HG02970 (cell line): ENCODE results near the gene RAD50.
"Not testable (repeated sequence)": the region's sequence is repeated elsewhere in the genome, so short reads cannot be mapped to it uniquely, and the experiment has no call there.

Experiments used
- ATAC-seq: cut with Tn5 transposase; IDR thresholded peaks from one replicate; pipeline ENCODE4 v1.9.1; 2021; ENCODE audit warnings: mild to moderate bottlenecking, moderate library complexity, moderate number of reproducible peaks; ENCODE audit not compliant: unreplicated experiment, low FRiP score

The RAD50 gene

GRCh38 chr5:132556153-132556762 is 519 bp upstream of the RAD50 start:
- ATAC-seq: no peak

- no peak for ATAC-seq
Observed at GRCh38 chr5:132557478-132558172, 848 bp downstream of the RAD50 start.

DNA sequence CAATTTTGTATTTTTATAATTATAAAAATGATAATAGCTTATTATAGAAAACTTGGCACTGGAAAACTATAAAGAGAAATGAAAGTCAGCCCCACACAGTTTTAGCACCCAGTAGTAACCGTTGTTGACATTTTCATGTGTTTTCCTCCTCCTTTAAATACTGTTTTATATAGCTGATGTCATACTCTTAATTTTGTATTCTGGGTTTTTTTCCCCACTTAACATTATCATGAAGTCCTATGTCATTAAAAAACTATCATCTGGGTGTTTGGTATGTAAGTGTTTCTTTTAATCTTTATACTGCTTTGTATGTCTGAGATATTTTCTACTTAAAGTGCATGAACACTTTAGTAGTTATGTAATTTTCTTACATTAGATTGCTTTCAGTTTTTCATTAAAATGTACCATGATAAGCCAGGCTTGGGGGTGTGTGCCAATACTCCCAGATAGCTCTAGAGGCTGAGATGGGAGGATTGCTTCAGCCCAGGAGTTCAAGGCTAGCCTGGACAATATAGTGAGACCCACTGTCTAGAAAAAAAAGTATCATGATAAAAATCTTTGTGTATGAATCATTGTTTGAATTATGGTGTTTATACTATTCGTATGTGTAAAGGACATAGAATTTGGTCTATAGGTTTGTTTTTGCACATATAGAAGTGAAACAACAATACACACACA is 2.7 kb downstream of the RAD50 start:
- ATAC-seq: no peak

DNA sequence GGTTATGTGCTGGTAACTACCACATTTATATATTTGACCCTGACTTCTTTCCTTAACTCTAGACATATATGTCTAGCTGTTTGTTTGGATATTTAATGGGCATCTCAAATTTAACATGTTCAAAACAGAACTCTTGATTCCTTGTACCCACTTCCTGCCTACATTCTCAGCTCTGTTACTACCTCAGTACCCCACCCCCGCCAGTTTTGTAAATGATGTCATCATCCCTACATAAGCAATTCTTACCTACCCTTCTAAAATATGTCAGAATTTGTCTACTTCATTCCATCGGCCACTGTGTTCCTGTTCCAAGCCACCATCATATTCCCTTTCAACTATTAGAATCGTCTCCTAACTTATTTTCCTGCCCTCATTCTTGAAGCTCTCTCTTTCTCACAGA is 4.8 kb downstream of the RAD50 start:
- ATAC-seq: no peak

DNA sequence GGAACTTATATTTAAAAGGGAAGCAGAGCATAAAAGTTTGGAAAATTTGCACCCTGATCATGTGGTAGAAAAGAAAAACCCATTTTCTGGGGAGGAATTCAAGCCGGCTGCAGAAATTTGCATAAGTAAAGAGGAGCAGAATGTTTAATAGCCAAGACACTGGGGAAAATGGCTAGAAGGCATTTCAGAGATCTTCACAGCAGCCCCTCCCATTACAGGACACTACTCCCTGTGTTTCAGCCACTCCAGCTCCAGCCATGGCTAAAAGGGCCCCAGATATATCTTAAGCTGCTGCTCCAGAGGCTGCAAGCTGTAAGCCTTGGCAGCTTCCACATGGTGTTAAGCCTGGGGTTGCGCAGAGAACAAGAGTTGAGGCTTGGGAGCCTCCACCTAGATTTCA is 7.8 kb downstream of the RAD50 start:
- ATAC-seq: not testable (repeated sequence)

DNA sequence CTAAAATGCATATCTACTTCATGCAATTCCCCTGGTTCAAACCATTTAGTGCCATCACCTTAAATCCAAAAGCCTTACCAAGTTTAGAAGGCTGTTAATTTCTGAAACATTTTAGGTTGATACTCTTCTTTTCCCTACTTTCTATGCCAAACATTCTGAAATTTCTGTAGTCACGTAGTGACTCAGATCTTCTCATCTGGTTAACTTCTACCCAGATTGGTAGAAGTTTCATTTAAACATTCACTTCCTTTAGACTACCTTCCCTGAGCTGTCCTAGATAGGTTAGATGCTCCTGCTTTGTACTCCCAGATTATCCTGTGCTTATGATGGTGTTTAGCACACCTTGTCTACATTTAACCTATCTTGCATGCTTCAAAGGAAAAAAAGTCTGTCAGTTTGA is 9.9 kb downstream of the RAD50 start:
- ATAC-seq: no peak

- ATAC-seq: no peak
Observed at GRCh38 chr5:132576123-132576522, 19.3 kb downstream of the RAD50 start.

- not testable (repeated sequence) for ATAC-seq
Observed at GRCh38 chr5:132584560-132584959, 27.8 kb downstream of the RAD50 start.

DNA sequence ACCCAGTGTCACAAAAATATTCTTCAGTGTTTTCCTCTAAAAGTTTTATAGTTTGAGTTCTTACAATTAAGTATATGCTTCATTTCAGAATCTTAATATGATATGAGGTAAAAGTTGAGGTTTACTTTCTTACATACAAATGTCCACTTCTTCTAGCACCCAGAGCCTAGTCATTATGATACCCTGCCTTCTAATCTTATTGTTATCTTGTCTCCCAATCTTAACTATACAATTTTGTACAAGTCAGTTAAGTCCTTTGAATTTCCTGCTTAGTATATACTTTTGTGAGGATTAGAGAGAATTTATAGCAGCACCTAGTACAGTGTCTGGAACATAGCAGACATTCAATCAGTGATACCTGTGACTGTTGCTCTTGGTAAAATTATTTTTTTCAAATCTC is 29.3 kb downstream of the RAD50 start:
- no peak for ATAC-seq

- ATAC-seq: no peak
Observed at GRCh38 chr5:132589467-132589866, 32.7 kb downstream of the RAD50 start.

DNA sequence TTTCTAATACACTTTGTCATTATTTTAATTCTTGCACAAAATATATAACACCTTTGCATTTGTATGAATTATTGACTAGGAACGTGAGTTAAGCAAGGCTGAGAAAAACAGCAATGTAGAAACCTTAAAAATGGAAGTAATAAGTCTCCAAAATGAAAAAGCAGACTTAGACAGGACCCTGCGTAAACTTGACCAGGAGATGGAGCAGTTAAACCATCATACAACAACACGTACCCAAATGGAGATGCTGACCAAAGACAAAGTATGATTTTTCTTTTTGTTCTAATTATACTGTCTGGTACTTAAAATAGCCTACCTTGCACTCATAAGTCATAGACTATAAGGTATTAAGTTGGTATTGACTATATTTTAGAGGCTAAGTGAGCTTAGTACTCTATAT is 34.4 kb downstream of the RAD50 start:
- no peak for ATAC-seq

GRCh38 chr5:132592521-132592920 is 35.7 kb downstream of the RAD50 start:
- no peak for ATAC-seq

GRCh38 chr5:132594170-132594569 is 37.4 kb downstream of the RAD50 start:
- ATAC-seq: no peak

GRCh38 chr5:132595624-132596023 is 38.8 kb downstream of the RAD50 start:
- no peak for ATAC-seq

DNA sequence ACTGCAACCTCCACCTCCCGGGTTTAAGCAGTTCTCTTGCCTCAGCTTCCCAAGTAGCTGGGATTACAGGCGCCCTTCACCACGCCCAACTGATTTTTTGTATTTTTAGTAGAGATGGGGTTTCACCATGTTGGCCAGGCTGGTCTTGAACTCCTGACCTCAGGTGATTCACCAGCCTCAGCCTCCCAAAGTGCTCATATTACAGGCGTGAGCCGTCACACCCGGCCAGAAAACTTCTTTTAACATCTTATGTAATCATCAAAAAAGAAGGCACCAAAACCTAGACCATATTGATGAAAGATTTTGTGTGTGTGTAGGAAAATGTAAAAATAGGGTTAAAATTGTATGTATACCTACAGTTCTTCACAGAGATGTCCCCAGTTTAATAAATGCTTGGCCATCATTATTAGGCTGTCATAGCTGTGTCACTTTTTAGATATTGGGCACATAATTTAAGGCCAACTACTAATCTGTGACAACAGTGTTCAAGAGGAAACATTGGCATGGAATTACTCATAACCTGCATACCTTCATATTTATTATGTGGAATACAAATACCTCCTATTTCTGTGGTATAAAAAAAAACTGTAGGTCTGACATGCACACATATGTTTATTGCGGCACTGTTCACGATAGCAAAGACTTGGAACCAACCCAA is 44.4 kb downstream of the RAD50 start:
- no peak for ATAC-seq

DNA sequence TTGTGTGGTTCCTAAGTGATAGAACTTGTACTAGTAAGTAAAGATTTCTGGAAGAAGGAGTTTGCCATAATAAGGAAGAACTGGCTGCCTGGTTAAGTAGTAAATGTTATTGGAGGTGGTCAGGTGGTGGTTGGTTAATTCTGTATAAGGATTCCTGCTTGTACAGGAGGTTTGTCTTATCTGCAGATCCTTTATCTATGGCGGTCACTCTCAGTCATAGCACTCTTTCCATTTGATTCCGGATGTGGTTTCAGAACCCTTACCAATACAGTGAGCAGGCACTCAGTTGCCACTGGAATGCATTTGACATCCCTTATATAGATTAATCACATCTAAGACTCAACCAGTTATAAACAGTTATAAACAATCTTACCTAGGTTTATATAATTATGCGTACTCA is 50.3 kb downstream of the RAD50 start:
- no peak for ATAC-seq

DNA sequence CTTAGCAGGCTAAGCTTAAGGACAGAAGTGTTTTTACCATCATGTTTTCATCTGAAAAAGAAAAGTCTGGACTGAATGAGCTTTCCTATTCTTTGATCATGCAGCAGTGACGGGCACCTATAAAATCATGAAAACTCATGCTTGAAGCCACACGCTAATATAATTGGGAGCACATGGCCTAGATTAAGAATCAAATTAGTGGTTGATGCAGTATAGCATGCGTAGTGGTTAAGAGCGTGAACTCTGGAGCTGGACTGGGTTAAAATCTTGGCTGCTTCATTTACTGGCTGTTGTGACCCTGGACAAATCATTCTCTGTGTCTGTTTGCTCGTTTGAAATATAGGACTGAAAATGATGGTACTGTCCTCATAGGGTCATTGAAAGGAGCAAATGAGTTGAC is 51.3 kb downstream of the RAD50 start:
- no peak for ATAC-seq

- ATAC-seq: no peak
Observed at GRCh38 chr5:132611965-132612364, 55.2 kb downstream of the RAD50 start.

GRCh38 chr5:132612846-132613245 is 56.1 kb downstream of the RAD50 start:
- ATAC-seq: no peak

DNA sequence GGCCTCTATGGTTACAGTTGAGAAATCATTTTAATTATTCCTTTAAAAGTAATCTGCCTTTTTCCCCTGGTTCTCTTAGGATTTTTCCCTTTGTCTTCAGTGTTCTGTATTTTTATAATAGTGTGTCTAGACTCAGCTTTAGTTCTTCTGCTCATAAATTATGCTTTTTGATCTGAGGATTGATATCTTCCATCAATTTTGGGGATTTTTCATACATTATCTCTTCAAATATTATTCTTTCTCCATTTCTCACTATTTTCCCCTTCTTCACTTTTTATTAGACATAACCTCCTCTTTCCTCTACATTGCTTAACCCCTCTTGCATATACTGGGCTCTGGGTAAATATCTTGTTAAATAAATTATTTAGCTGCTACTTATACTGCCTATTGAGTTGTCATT is 64.9 kb downstream of the RAD50 start:
- no peak for ATAC-seq

- ATAC-seq: no peak
Observed at GRCh38 chr5:132622608-132623007, 65.8 kb downstream of the RAD50 start.
